Thoracic aorta (tissue), 2 donors: Measurements from ENCODE around the gene TMEM63B. TPM values are rescaled to one million over a fixed set of nuclear protein-coding genes. Genes with fewer than 3 reads are reported as not detected.

Experiments
- ATAC-seq: fragments of 150-250 bp; one replicate; pipeline ENCODE4 v1.8.0; 2017; ENCODE audit warnings: low read depth; ENCODE audit not compliant: insufficient number of reproducible peaks, low FRiP score
- DNase-seq: peaks from one replicate; pipeline ENCODE4 v3.0.0-alpha.2; 2020; ENCODE audit warnings: low spot score
- H3K27ac ChIP-seq, 2 donors: fragments of 200-600 bp; sonication (generic); 1 replicate in 1 of 2; 2 replicates in 1 of 2; pipeline ENCODE4 v1.5.1; 2016; ENCODE audit warnings: mild to moderate bottlenecking in 2 of 2, moderate library complexity in 2 of 2
- H3K27me3 ChIP-seq: fragments of 200-600 bp; sonication (generic); replicated peaks from 2 replicates; pipeline ENCODE4 v1.6.0; 2016; ENCODE audit warnings: mild to moderate bottlenecking; ENCODE audit not compliant: insufficient read depth
- H3K36me3 ChIP-seq: fragments of 200-600 bp; sonication (generic); one replicate; pipeline ENCODE4 v1.5.1; 2016
- H3K4me1 ChIP-seq, 2 donors: fragments of 200-600 bp; sonication (generic); 1 replicate in 1 of 2; 2 replicates in 1 of 2; pipeline versions ENCODE4 v1.5.1 to v1.6.0; 2016; ENCODE audit warnings: low read depth in 2 of 2, mild to moderate bottlenecking in 1 of 2; ENCODE audit not compliant: control insufficient read depth in 1 of 2
- H3K4me3 ChIP-seq: fragments of 200-600 bp; sonication (generic); 2 replicates; pipeline ENCODE4 v1.5.1; 2016; ENCODE audit warnings: mild to moderate bottlenecking
- H3K9me3 ChIP-seq: fragments of 200-600 bp; sonication (generic); 2 replicates; pipeline ENCODE4 v1.5.1; 2016
- total RNA-seq, 2 donors: library from RNA; depleted of rRNA; stranded (reverse); fragments of >200 nt; gene quantifications; one replicate each; pipeline versions ENCODE4 v1.1.0 to v1.2.3, GENCODE V29; 2016
- TF ChIP-seq, protein P1 (sequence below): fragments of 200-600 bp; sonication (generic); IDR thresholded peaks from one replicate; pipeline ENCODE4 v1.5.1; 2019; ENCODE audit warnings: antibody characterized with exemption

TMEM63B gene
- total RNA-seq, 2 donors from 2014 or later: 21.9 to 43.4 TPM

GRCh38 chr6:44133003-44133931 is 5.9 kb downstream of the TMEM63B start:
- H3K27me3 ChIP-seq: no peaks in the 10 kb centered on the region
- H3K4me3 ChIP-seq: peak overlapping the region; percentile 18
- TF ChIP-seq, protein P1, sequence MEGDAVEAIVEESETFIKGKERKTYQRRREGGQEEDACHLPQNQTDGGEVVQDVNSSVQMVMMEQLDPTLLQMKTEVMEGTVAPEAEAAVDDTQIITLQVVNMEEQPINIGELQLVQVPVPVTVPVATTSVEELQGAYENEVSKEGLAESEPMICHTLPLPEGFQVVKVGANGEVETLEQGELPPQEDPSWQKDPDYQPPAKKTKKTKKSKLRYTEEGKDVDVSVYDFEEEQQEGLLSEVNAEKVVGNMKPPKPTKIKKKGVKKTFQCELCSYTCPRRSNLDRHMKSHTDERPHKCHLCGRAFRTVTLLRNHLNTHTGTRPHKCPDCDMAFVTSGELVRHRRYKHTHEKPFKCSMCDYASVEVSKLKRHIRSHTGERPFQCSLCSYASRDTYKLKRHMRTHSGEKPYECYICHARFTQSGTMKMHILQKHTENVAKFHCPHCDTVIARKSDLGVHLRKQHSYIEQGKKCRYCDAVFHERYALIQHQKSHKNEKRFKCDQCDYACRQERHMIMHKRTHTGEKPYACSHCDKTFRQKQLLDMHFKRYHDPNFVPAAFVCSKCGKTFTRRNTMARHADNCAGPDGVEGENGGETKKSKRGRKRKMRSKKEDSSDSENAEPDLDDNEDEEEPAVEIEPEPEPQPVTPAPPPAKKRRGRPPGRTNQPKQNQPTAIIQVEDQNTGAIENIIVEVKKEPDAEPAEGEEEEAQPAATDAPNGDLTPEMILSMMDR: no peak
- ATAC-seq (peak; percentile 15), DNase-seq (no peak)
- peaks cover 4 to 17% of the 10 kb centered on the region in 2 donors for H3K4me1 ChIP-seq
- no peak overlapping the region for H3K27ac ChIP-seq
- H3K9me3 ChIP-seq: no peaks in the 10 kb centered on the region
- peaks cover 5% of the 10 kb centered on the region for H3K36me3 ChIP-seq

- TF ChIP-seq, protein P1: no peak
- no peak for DNase-seq
- ATAC-seq: no peak
- Histone ChIP-seq H3K27ac (no peak overlapping the region), H3K4me3 (no peak overlapping the region), H3K9me3 (no peaks in the 10 kb centered on the region), H3K4me1 (peaks cover 0 to 9% of the 10 kb centered on the region in 2 donors), H3K36me3 (peaks cover 8% of the 10 kb centered on the region), H3K27me3 (no peaks in the 10 kb centered on the region)
Measured at GRCh38 chr6:44133981-44134711, 6.8 kb downstream of the TMEM63B start.

- H3K36me3 ChIP-seq: peaks cover 9% of the 10 kb centered on the region
- DNase-seq: no peak
Measured at GRCh38 chr6:44135173-44135758, 7.9 kb downstream of the TMEM63B start.

GRCh38 chr6:44135875-44136274 is 8.5 kb downstream of the TMEM63B start:
- DNase-seq (no peak), ATAC-seq (no peak)
- Histone ChIP-seq H3K27ac (no peak overlapping the region), H3K27me3 (no peaks in the 10 kb centered on the region), H3K4me3 (no peak overlapping the region), H3K9me3 (no peaks in the 10 kb centered on the region), H3K4me1 (peaks cover 0 to 9% of the 10 kb centered on the region in 2 donors), H3K36me3 (peaks cover 14% of the 10 kb centered on the region)
- TF ChIP-seq, protein P1: no peak

More at GRCh38 chr6:44135173-44135758, 7.9 kb downstream of the TMEM63B start:
- ATAC-seq: no peak
- no peak overlapping the region for H3K27ac ChIP-seq
- no peaks in the 10 kb centered on the region for H3K9me3 ChIP-seq
- TF ChIP-seq, protein P1: no peak
- peaks cover 0 to 9% of the 10 kb centered on the region in 2 donors for H3K4me1 ChIP-seq
- no peaks in the 10 kb centered on the region for H3K27me3 ChIP-seq
- H3K4me3 ChIP-seq: no peak overlapping the region
